SK-N-SH treated with all-trans-retinoic acid at 6 μM for 48 hours (cell line): ENCODE results near the gene MON2.

ENCODE experiments used
- CREB5 ChIP-seq: fragments of 250-450 bp; sonication (Bioruptor Pico); IDR thresholded peaks from 2 replicates; pipeline ENCODE4 v1.5.1; 2020; ENCODE audit warnings: low read depth, mild to moderate bottlenecking, moderate library complexity
- CSRNP3 ChIP-seq: fragments of 250-450 bp; sonication (Bioruptor Pico); IDR thresholded peaks from 2 replicates; pipeline ENCODE4 v1.5.1; 2021; ENCODE audit warnings: mild to moderate bottlenecking, moderate library complexity
- ESRRG ChIP-seq: fragments of 250-450 bp; sonication (Bioruptor Pico); IDR thresholded peaks from 2 replicates; pipeline ENCODE4 v1.6.1; 2021; ENCODE audit warnings: mild to moderate bottlenecking
- GLIS3 ChIP-seq: fragments of 250-450 bp; sonication (Bioruptor Pico); IDR thresholded peaks from 2 replicates; pipeline ENCODE4 v1.5.0; 2020; ENCODE audit warnings: mild to moderate bottlenecking, moderate library complexity
- OSR1 ChIP-seq: fragments of 250-450 bp; sonication (Bioruptor Pico); IDR thresholded peaks from 2 replicates; pipeline ENCODE4 v1.8.0; 2022; ENCODE audit warnings: moderate library complexity, mild to moderate bottlenecking, inconsistent platforms
- PATZ1 ChIP-seq: fragments of 250-450 bp; sonication (Bioruptor Pico); IDR thresholded peaks from 2 replicates; pipeline ENCODE4 v1.8.0; 2020; ENCODE audit warnings: mild to moderate bottlenecking, moderate library complexity, borderline replicate concordance
- PPARA ChIP-seq: fragments of 250-450 bp; sonication (Bioruptor Pico); IDR thresholded peaks from 2 replicates; pipeline ENCODE4 v1.5.0; 2020; ENCODE audit warnings: mild to moderate bottlenecking, borderline replicate concordance
- ZFP3 ChIP-seq: fragments of 250-450 bp; sonication (Bioruptor Pico); IDR thresholded peaks from 2 replicates; pipeline ENCODE4 v1.5.0; 2020; ENCODE audit warnings: mild to moderate bottlenecking, moderate library complexity
- ZNF565 ChIP-seq: fragments of 450-650 bp; formaldehyde crosslinking; conservative IDR thresholded peaks from 2 replicates; pipeline ENCODE4 v1.5.0; 2020; ENCODE audit warnings: low read depth, mild to moderate bottlenecking, moderate library complexity

GRCh38 chr12:62598846-62599245 lies 132.2 kb downstream of the MON2 start:
- no peak for TF ChIP-seq PATZ1 (CRISPR knock-in tag)
- no peak for TF ChIP-seq ZFP3 (CRISPR knock-in tag)
- no peak for TF ChIP-seq CREB5 (CRISPR knock-in tag)
- no peak for TF ChIP-seq OSR1
- TF ChIP-seq ZNF565 (CRISPR knock-in tag) = no peak
- no peak for TF ChIP-seq GLIS3 (CRISPR knock-in tag)
- no peak for TF ChIP-seq ESRRG (CRISPR knock-in tag)
- no peak for TF ChIP-seq PPARA (CRISPR knock-in tag)
- TF ChIP-seq CSRNP3 (CRISPR knock-in tag) = no peak
